K562 (cell line): ENCODE measurements around the gene OR52E2. TPM values are rescaled to one million over a fixed set of nuclear protein-coding genes. Genes with fewer than 3 reads are reported as not detected.

Experiments
- ATAC-seq: fragments of 200-7000 bp; cut with Tn5 transposase; 3 replicates; pipeline ENCODE4 v1.9.1; 2020; ENCODE audit warnings: moderate library complexity
- BruUV-seq: library from RNA; stranded (reverse); fragments of 400-500 nt; replicated peaks from 2 replicates; lab custom pipeline; 2021; lab: Mats Ljungman, UMichigan
- CTCF ChIA-PET: fragments of 300-600 bp; formaldehyde crosslinking; extraction: SDS; loops from one replicate; lab custom pipeline; 2021; ENCODE audit warnings: low intra/inter-chr PET ratio; lab: Yijun Ruan, JAX
- POLR2A ChIA-PET: fragments of 300-600, 350-650 bp; sonication (Branson Sonifier 250); formaldehyde crosslinking; extraction: SDS; loops from one replicate; lab custom pipeline; 2021; ENCODE audit warnings: antibody characterized with exemption, inconsistent platforms; lab: Yijun Ruan, JAX
- DNase-seq, 4 experiments: peaks; one replicate each; pipeline versions ENCODE4 v3.0.0 to v3.0.0-alpha.2; 2011 to 2018; ENCODE audit warnings: low spot score in 3 of 4, mixed read lengths in 3 of 4; ENCODE audit errors: extremely low read depth in 1 of 4
- FAIRE-seq: peaks from 2 replicates; lab custom pipeline; 2011; peaks lifted over from hg19 to GRCh38; lab: Jason Lieb, UNC
- H2AFZ ChIP-seq: 2 replicates; pipeline ENCODE4 v1.6.0; 2011; ENCODE audit warnings: low read depth, low read length, control low read depth, inconsistent platforms
- H3K27ac ChIP-seq: fragments of 200-600 bp; 3 replicates; pipeline ENCODE4 v1.8.0; 2011; ENCODE audit warnings: low read depth, mild to moderate bottlenecking, control low read depth, inconsistent platforms, low read length, moderate library complexity, mixed read lengths; ENCODE audit errors: extremely low read depth
- H3K27me3 ChIP-seq, 2 experiments: fragments of 300-600 bp in 1 of 2; 2 replicates in 1 of 2; 3 replicates in 1 of 2; pipeline versions ENCODE4 v1.6.0 to v1.8.0; 2011; ENCODE audit warnings: inconsistent platforms in 2 of 2, low read length in 2 of 2, mild to moderate bottlenecking in 1 of 2, mixed read lengths in 1 of 2, moderate library complexity in 1 of 2; ENCODE audit not compliant: control insufficient read depth in 2 of 2, insufficient read depth in 2 of 2
- H3K36me3 ChIP-seq: fragments of 300-600 bp; 3 replicates; pipeline ENCODE4 v1.8.0; 2011; ENCODE audit warnings: mild to moderate bottlenecking, low read length, inconsistent platforms; ENCODE audit not compliant: control insufficient read depth, insufficient read depth
- H3K4me1 ChIP-seq, 2 experiments: fragments of 200-600 bp in 1 of 2; replicated peaks in 1 of 2; 2 replicates in 1 of 2; 3 replicates in 1 of 2; pipeline versions ENCODE4 v1.5.1 to v1.8.0; 2011; ENCODE audit warnings: inconsistent platforms in 2 of 2, low read length in 2 of 2, mild to moderate bottlenecking in 1 of 2, mixed read lengths in 1 of 2, moderate library complexity in 1 of 2; ENCODE audit not compliant: control insufficient read depth in 2 of 2, insufficient read depth in 2 of 2
- H3K4me2 ChIP-seq: 2 replicates; pipeline ENCODE4 v1.6.1; 2011; ENCODE audit warnings: low read length, control low read depth, inconsistent platforms, mixed read lengths; ENCODE audit not compliant: insufficient read depth
- H3K4me3 ChIP-seq: fragments of 200-600 bp; sonication (generic), shearing (Covaris generic); 2 replicates; pipeline ENCODE4 v1.5.1; 2016; ENCODE audit warnings: control low read depth, inconsistent platforms
- H3K79me2 ChIP-seq: fragments of 200-600 bp; 3 replicates; pipeline ENCODE4 v1.8.0; 2011; ENCODE audit warnings: low read length, inconsistent platforms; ENCODE audit not compliant: control insufficient read depth, insufficient read depth
- H3K9ac ChIP-seq, 2 experiments: 2 replicates each; pipeline versions ENCODE4 v1.6.0 to v1.6.1; 2011; ENCODE audit warnings: low read depth in 2 of 2, low read length in 2 of 2, control low read depth in 1 of 2, inconsistent platforms in 1 of 2, mild to moderate bottlenecking in 1 of 2, mixed read lengths in 1 of 2; ENCODE audit not compliant: insufficient read depth in 1 of 2
- H3K9me1 ChIP-seq: one replicate; pipeline ENCODE4 v1.6.0; 2011; ENCODE audit warnings: inconsistent platforms, mild to moderate bottlenecking, low read length, moderate library complexity; ENCODE audit not compliant: control insufficient read depth, insufficient read depth
- H3K9me3 ChIP-seq: replicated peaks from 2 replicates; pipeline ENCODE4 v1.5.1; 2011; ENCODE audit warnings: low read depth, low read length, inconsistent platforms; ENCODE audit not compliant: control insufficient read depth, insufficient read depth
- H4K20me1 ChIP-seq: replicated peaks from 2 replicates; pipeline ENCODE4 v1.6.1; 2011; ENCODE audit warnings: low read length, inconsistent platforms, mixed read lengths; ENCODE audit not compliant: control insufficient read depth, insufficient read depth
- BCL6 ChIP-seq: fragments of 250-450 bp; sonication (Bioruptor Pico); IDR thresholded peaks from 2 replicates; pipeline ENCODE4 v1.4.0; 2020
- DPF2 ChIP-seq: fragments of 450-650 bp; IDR thresholded peaks from 2 replicates; pipeline ENCODE4 v1.6.1; 2016
- FOXA1 ChIP-seq: fragments of 450-650 bp; IDR thresholded peaks from 2 replicates; pipeline ENCODE4 v1.6.1; 2016; ENCODE audit warnings: mild to moderate bottlenecking, borderline replicate concordance
- GTF2A2 ChIP-seq: IDR thresholded peaks from 2 replicates; pipeline ENCODE4 v1.6.1; 2016; ENCODE audit warnings: mild to moderate bottlenecking, missing genetic modification characterization, missing compliant biosample characterization
- LCOR ChIP-seq: sonication (generic); formaldehyde crosslinking; IDR thresholded peaks from 2 replicates; pipeline ENCODE4 v1.8.0; 2022; ENCODE audit warnings: mild to moderate bottlenecking, missing genetic modification reagents
- MXI1 ChIP-seq: IDR thresholded peaks from 2 replicates; pipeline ENCODE4 v1.6.1; 2011; ENCODE audit warnings: low read depth, mild to moderate bottlenecking, improper control_type of control experiment, low read length
- MYBL2 ChIP-seq, 2 experiments: fragments of 450-650 bp in 1 of 2; sonication (generic) in 1 of 2; formaldehyde crosslinking in 1 of 2; IDR thresholded peaks; 2 replicates each; pipeline versions ENCODE4 v1.6.1 to v1.8.1; 2017 to 2022; ENCODE audit warnings: borderline replicate concordance in 1 of 2, inconsistent platforms in 1 of 2, low read depth in 1 of 2, mild to moderate bottlenecking in 1 of 2, missing genetic modification reagents in 1 of 2, moderate library complexity in 1 of 2
- NFE2 ChIP-seq: IDR thresholded peaks from 2 replicates; pipeline ENCODE4 v1.6.1; 2014; ENCODE audit warnings: antibody characterized with exemption, low read depth
- PCBP2 ChIP-seq: fragments of 200-400 bp; formaldehyde crosslinking; IDR thresholded peaks from 2 replicates; pipeline ENCODE4 v1.6.1; 2018; ENCODE audit warnings: low read length, low read depth, mild to moderate bottlenecking, moderate library complexity; ENCODE audit not compliant: poor library complexity, severe bottlenecking
- RFX1 ChIP-seq: fragments of 450-650 bp; IDR thresholded peaks from 2 replicates; pipeline ENCODE4 v1.6.1; 2016; ENCODE audit warnings: mild to moderate bottlenecking, moderate library complexity
- SMAD3 ChIP-seq: fragments of 450-650 bp; formaldehyde crosslinking; conservative IDR thresholded peaks from 2 replicates; pipeline ENCODE4 v1.4.0; 2020; ENCODE audit warnings: mild to moderate bottlenecking
- THRAP3 ChIP-seq: fragments of 450-650 bp; IDR thresholded peaks from 2 replicates; pipeline ENCODE4 v1.6.1; 2016; ENCODE audit warnings: mild to moderate bottlenecking, inconsistent platforms, borderline replicate concordance
- XRCC4 ChIP-seq: IDR thresholded peaks from one replicate; pipeline ENCODE4 v1.6.1; 2011; ENCODE audit not compliant: insufficient read depth, insufficient read length; ENCODE audit errors: extremely low read depth
- ZFP36 ChIP-seq: fragments of 150-350 bp; IDR thresholded peaks from 2 replicates; pipeline ENCODE4 v1.6.1; 2018; ENCODE audit warnings: low read length, low read depth; ENCODE audit not compliant: partially characterized antibody
- WGBS: fragments of 100-300 bp; shearing (Covaris generic); methylation state at CpG from one replicate; pipeline ENCODE4 v1.1.6; 2016; ENCODE audit warnings: low coverage, mixed read lengths; ENCODE audit not compliant: insufficient coverage; ENCODE audit errors: missing lambda C conversion rate; 5-methylcytosine and 5-hydroxymethylcytosine counted together
- in situ Hi-C: fragments of 300-500 bp; cut with MboI; formaldehyde crosslinking; loops from 4 replicates; pipeline ENCODE4 v1.15.0; 2018; ENCODE audit warnings: inconsistent platforms, mixed read lengths
- intact Hi-C: fragments of 100-400 bp; cut with micrococcal nuclease; formaldehyde crosslinking; loops from 2 replicates; pipeline ENCODE4 v1.14.2; 2022
- polyA plus RNA-seq, 8 experiments: library from polyadenylated mRNA; depleted of rRNA in 4 of 8; stranded (reverse) in 5 of 8; unstranded in 3 of 8; fragments of >200 nt; fragmentation: Nextera tagmentation in 2 of 8; fragmentation: Illumina TruSeq in 1 of 8; extraction: Ambion mirVana in 2 of 8; extraction: Trizol in 1 of 8; gene quantifications; 2 replicates each; pipeline versions ENCODE4 v1.2.1 to v1.2.3, GENCODE V29; 2011 to 2014; ENCODE audit warnings: inconsistent platforms in 1 of 8, missing spikeins in 1 of 8
- total RNA-seq, 7 experiments: library from RNA; depleted of rRNA in 6 of 7; stranded (reverse); fragments of >200 nt in 6 of 7; fragmentation: Illumina TruSeq in 2 of 7; extraction: Trizol in 2 of 7; gene quantifications; 2 replicates each; pipeline versions ENCODE4 v1.2.1 to v1.2.3, GENCODE V29; 2011 to 2021; ENCODE audit warnings: low replicate concordance in 1 of 7
- TF ChIP-seq, protein P1 (sequence below): fragments of 250-450 bp; sonication (Bioruptor Pico); IDR thresholded peaks from 2 replicates; pipeline ENCODE4 v1.5.0; 2022; ENCODE audit warnings: mild to moderate bottlenecking
- TF ChIP-seq, protein P2 (sequence below): fragments of 250-450 bp; sonication (Bioruptor Pico); IDR thresholded peaks from 2 replicates; pipeline ENCODE4 v1.5.0; 2021
- TF ChIP-seq, protein P3 (sequence below): fragments of 250-450 bp; sonication (Bioruptor Pico); IDR thresholded peaks from 2 replicates; pipeline ENCODE4 v1.4.0; 2020; ENCODE audit warnings: mild to moderate bottlenecking, moderate library complexity, borderline replicate concordance

OR52E2 gene
- total and polyA plus RNA-seq, 9 of the 15 experiments (the other 6 are each of a cell fraction or from before 2014, with no cell fraction given): not detected

DNA sequence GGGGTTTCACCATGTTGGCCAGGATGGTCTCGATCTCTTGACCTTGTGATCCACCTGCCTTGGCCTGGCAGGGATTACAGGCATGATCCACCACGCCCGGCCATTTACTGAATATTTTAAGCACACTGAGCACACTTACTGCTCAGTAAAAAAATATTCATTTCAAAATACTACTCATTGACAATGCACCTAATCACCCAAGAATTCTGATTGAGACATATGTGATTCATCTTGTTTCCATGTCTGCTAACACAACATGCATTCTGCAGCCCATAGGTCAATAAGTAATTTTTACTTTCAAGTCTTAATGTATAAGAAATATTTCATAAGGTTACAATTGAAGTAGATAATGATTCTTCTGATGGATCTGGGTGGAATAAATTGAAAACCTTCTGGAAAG lies 17.3 kb downstream of the OR52E2 start (continued):
- TF ChIP-seq XRCC4 (no peak), DPF2 (no peak), PCBP2 (no peak)
- TF ChIP-seq, protein P1, sequence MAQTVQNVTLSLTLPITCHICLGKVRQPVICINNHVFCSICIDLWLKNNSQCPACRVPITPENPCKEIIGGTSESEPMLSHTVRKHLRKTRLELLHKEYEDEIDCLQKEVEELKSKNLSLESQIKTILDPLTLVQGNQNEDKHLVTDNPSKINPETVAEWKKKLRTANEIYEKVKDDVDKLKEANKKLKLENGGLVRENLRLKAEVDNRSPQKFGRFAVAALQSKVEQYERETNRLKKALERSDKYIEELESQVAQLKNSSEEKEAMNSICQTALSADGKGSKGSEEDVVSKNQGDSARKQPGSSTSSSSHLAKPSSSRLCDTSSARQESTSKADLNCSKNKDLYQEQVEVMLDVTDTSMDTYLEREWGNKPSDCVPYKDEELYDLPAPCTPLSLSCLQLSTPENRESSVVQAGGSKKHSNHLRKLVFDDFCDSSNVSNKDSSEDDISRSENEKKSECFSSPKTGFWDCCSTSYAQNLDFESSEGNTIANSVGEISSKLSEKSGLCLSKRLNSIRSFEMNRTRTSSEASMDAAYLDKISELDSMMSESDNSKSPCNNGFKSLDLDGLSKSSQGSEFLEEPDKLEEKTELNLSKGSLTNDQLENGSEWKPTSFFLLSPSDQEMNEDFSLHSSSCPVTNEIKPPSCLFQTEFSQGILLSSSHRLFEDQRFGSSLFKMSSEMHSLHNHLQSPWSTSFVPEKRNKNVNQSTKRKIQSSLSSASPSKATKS (CRISPR knock-in tag): no peak
- TF ChIP-seq, protein P2, sequence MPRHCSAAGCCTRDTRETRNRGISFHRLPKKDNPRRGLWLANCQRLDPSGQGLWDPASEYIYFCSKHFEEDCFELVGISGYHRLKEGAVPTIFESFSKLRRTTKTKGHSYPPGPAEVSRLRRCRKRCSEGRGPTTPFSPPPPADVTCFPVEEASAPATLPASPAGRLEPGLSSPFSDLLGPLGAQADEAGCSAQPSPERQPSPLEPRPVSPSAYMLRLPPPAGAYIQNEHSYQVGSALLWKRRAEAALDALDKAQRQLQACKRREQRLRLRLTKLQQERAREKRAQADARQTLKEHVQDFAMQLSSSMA (CRISPR knock-in tag): no peak

DNA sequence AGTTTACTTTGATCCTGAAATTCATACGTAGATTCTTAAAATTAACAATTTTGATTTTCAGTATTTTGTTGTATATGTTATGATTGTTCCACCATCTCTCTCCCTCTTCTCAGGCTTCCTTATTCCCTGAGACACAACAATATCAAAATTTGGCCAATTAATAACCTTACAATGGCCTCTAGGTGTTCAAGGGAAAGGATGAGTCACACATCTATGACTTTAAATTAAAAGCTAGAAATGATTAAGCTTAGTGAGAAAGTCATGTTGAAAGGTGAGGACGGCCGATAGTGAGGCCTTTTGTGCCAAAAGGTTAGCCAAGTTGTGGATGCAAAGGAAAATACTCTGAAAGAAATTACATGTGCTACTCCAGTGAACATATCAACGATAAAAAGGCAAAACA lies 18.6 kb downstream of the OR52E2 start:
- Histone ChIP-seq H4K20me1 (no peaks in the 10 kb centered on the region), H3K9ac (no peak overlapping the region), H3K9me1 (no peaks in the 10 kb centered on the region), H3K27me3 (peaks cover 2 to 5% of the 10 kb centered on the region in 2 experiments; a peak in 2 of 5 replicates), H2AFZ (no peak overlapping the region), H3K79me2 (no peaks in the 10 kb centered on the region), H3K4me3 (no peak overlapping the region), H3K4me2 (no peak overlapping the region), H3K36me3 (no peaks in the 10 kb centered on the region), H3K4me1 (no peaks in the 10 kb centered on the region), H3K9me3 (no peaks in the 10 kb centered on the region), H3K27ac (no peak overlapping the region)
- no TSS peak for BruUV-seq
- no peak for ATAC-seq
- ChIA-PET POLR2A (no interaction called here), CTCF (no interaction called here)
- intact Hi-C loops (no loop called here), in situ Hi-C loops (no loop called here)
- 3% methylated on average over 4 of the region's 4 CpGs for WGBS
- FAIRE-seq: no peak
- DNase-seq: no peak
- TF ChIP-seq MYBL2 (IDR thresholded peaks at IDR 0.05; ENCODE audit: low read depth): no peak
- TF ChIP-seq MYBL2 (CRISPR knock-in tag; IDR thresholded peaks at IDR 0.05; ENCODE audit: borderline replicate concordance): no peak
- TF ChIP-seq BCL6 (CRISPR knock-in tag): no peak
- TF ChIP-seq MXI1: no peak
- TF ChIP-seq, protein P3, sequence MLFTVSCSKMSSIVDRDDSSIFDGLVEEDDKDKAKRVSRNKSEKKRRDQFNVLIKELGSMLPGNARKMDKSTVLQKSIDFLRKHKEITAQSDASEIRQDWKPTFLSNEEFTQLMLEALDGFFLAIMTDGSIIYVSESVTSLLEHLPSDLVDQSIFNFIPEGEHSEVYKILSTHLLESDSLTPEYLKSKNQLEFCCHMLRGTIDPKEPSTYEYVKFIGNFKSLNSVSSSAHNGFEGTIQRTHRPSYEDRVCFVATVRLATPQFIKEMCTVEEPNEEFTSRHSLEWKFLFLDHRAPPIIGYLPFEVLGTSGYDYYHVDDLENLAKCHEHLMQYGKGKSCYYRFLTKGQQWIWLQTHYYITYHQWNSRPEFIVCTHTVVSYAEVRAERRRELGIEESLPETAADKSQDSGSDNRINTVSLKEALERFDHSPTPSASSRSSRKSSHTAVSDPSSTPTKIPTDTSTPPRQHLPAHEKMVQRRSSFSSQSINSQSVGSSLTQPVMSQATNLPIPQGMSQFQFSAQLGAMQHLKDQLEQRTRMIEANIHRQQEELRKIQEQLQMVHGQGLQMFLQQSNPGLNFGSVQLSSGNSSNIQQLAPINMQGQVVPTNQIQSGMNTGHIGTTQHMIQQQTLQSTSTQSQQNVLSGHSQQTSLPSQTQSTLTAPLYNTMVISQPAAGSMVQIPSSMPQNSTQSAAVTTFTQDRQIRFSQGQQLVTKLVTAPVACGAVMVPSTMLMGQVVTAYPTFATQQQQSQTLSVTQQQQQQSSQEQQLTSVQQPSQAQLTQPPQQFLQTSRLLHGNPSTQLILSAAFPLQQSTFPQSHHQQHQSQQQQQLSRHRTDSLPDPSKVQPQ (CRISPR knock-in tag): no peak
- TF ChIP-seq RFX1: no peak
- no peak for TF ChIP-seq ZFP36
- no peak for TF ChIP-seq GTF2A2 (tag)
- no peak for TF ChIP-seq SMAD3 (CRISPR knock-in tag)
- TF ChIP-seq THRAP3: no peak
- no peak for TF ChIP-seq LCOR (CRISPR knock-in tag)
- no peak for TF ChIP-seq NFE2
- TF ChIP-seq FOXA1: no peak
